LNCAP (cell line): ENCODE measurements around the gene PKP1.

Experiments
- CTCF ChIP-seq: fragments of 450-650 bp; IDR thresholded peaks from 2 replicates; pipeline ENCODE4 v1.5.1; 2017; ENCODE audit warnings: mild to moderate bottlenecking

PKP1 gene

GRCh38 chr1:201270616-201271390 lies 12.5 kb upstream of the PKP1 start:
- no peak for TF ChIP-seq CTCF

GRCh38 chr1:201272799-201273198 lies 10.5 kb upstream of the PKP1 start:
- TF ChIP-seq CTCF, result no peak

- no peak for TF ChIP-seq CTCF
Measured at GRCh38 chr1:201274616-201275252, 8.6 kb upstream of the PKP1 start.

- TF ChIP-seq CTCF, result no peak
Measured at GRCh38 chr1:201275253-201275666, 8.0 kb upstream of the PKP1 start.

- no peak for TF ChIP-seq CTCF
Measured at GRCh38 chr1:201276891-201277290, 6.4 kb upstream of the PKP1 start.

GRCh38 chr1:201277441-201277840 lies 5.9 kb upstream of the PKP1 start:
- TF ChIP-seq CTCF, result no peak

- no peak for TF ChIP-seq CTCF
Measured at GRCh38 chr1:201279313-201279712, 4.0 kb upstream of the PKP1 start.
